Smooth muscle cell (in vitro differentiated cells): ENCODE results near the gene MGAT5B. TPM values are rescaled to one million over a fixed set of nuclear protein-coding genes. Genes with fewer than 3 reads are reported as not detected.

Experiments used
- DNase-seq: peaks from one replicate; lab custom pipeline; 2025; ENCODE audit not compliant: unreplicated experiment; lab: John Stamatoyannopoulos, UW
- H2AFZ ChIP-seq: fragments of 200-600 bp; sonication (generic); 2 replicates; pipeline ENCODE4 v1.6.0; 2016; ENCODE audit warnings: antibody characterized with exemption, low read depth, mild to moderate bottlenecking
- H3F3A ChIP-seq: fragments of 200-600 bp; sonication (generic); 2 replicates; pipeline ENCODE4 v1.6.0; 2017; ENCODE audit warnings: antibody characterized with exemption, low read depth
- H3K27ac ChIP-seq: fragments of 200-600 bp; sonication (generic); 2 replicates; pipeline ENCODE4 v1.5.1; 2016; ENCODE audit warnings: low read depth, mild to moderate bottlenecking
- H3K27me3 ChIP-seq: fragments of 200-600 bp; sonication (generic); 2 replicates; pipeline ENCODE4 v1.6.1; 2016; ENCODE audit warnings: low read depth, mild to moderate bottlenecking
- H3K36me3 ChIP-seq: fragments of 200-600 bp; sonication (generic); 2 replicates; pipeline ENCODE4 v1.5.1; 2016; ENCODE audit warnings: low read depth
- H3K4me1 ChIP-seq: fragments of 200-600 bp; sonication (generic); 2 replicates; pipeline ENCODE4 v1.5.1; 2016; ENCODE audit warnings: low read depth
- H3K4me2 ChIP-seq: fragments of 200-600 bp; sonication (generic); 2 replicates; pipeline ENCODE4 v1.6.0; 2016; ENCODE audit warnings: mild to moderate bottlenecking
- H3K4me3 ChIP-seq: fragments of 200-600 bp; sonication (generic); 2 replicates; pipeline ENCODE4 v1.5.1; 2016; ENCODE audit warnings: mild to moderate bottlenecking
- H3K79me2 ChIP-seq: fragments of 200-600 bp; sonication (generic); 2 replicates; pipeline ENCODE4 v1.6.0; 2016; ENCODE audit warnings: low read depth, mild to moderate bottlenecking
- H3K9ac ChIP-seq: fragments of 200-600 bp; sonication (generic); 2 replicates; pipeline ENCODE4 v1.6.0; 2016; ENCODE audit warnings: low read depth
- H3K9me3 ChIP-seq: fragments of 200-600 bp; sonication (generic); replicated peaks from 2 replicates; pipeline ENCODE4 v1.5.1; 2016; ENCODE audit warnings: low read depth
- H4K20me1 ChIP-seq: fragments of 200-600 bp; sonication (generic); 2 replicates; pipeline ENCODE4 v1.6.0; 2016; ENCODE audit warnings: low read depth
- CTCF ChIP-seq: fragments of 200-600 bp; sonication (generic); IDR thresholded peaks from 2 replicates; pipeline ENCODE4 v1.5.1; 2017; ENCODE audit warnings: borderline replicate concordance, mild to moderate bottlenecking, antibody characterized with exemption; ENCODE audit not compliant: insufficient read depth, poor library complexity, severe bottlenecking
- WGBS: methylation state at CpG from one replicate; pipeline ENCODE4 v1.1.7; 2016; ENCODE audit warnings: low lambda C conversion rate; 5-methylcytosine and 5-hydroxymethylcytosine counted together
- polyA plus RNA-seq: library from polyadenylated mRNA; unstranded; fragments of >200 nt; fragmentation: Nextera tagmentation; extraction: Ambion mirVana; gene quantifications from 2 replicates; pipeline ENCODE4 v1.2.1, GENCODE V29; 2016
- total RNA-seq: library from RNA; depleted of rRNA; stranded (reverse); fragments of >200 nt; gene quantifications from 2 replicates; pipeline ENCODE4 v1.2.3, GENCODE V29; 2014

MGAT5B gene
- total and polyA plus RNA-seq, 2 experiments from 2014 or later, result 0.78 to 7.6 TPM

- Histone ChIP-seq H3F3A (peaks cover 3% of the 10 kb centered on the region), H2AFZ (no peak overlapping the region), H3K9me3 (no peaks in the 10 kb centered on the region), H4K20me1 (no peaks in the 10 kb centered on the region), H3K4me2 (peak overlapping the region; percentile 4), H3K9ac (no peak overlapping the region), H3K79me2 (no peaks in the 10 kb centered on the region), H3K4me1 (peaks cover 29% of the 10 kb centered on the region), H3K27ac (no peak overlapping the region), H3K36me3 (no peaks in the 10 kb centered on the region), H3K4me3 (no peak overlapping the region), H3K27me3 (peaks cover 4% of the 10 kb centered on the region)
- 68% methylated on average over 16 of the region's 16 CpGs for WGBS
- no peak for TF ChIP-seq CTCF
- no peak for DNase-seq
Measured at GRCh38 chr17:76997981-76998531, 129.9 kb downstream of the MGAT5B start.

GRCh38 chr17:76998839-76999238 lies 130.6 kb downstream of the MGAT5B start:
- no peak for TF ChIP-seq CTCF
- DNase-seq, result no peak
- no peak overlapping the region for H3K4me3 ChIP-seq
- H3K9ac ChIP-seq, result no peak overlapping the region
- peaks cover 4% of the 10 kb centered on the region for H3K27me3 ChIP-seq
- H3K79me2 ChIP-seq, result no peaks in the 10 kb centered on the region
- peaks cover 3% of the 10 kb centered on the region for H3F3A ChIP-seq
- no peak overlapping the region for H2AFZ ChIP-seq
- H3K27ac ChIP-seq, result no peak overlapping the region
- no peaks in the 10 kb centered on the region for H3K9me3 ChIP-seq
- H4K20me1 ChIP-seq, result no peaks in the 10 kb centered on the region
- no peak overlapping the region for H3K4me2 ChIP-seq
- peaks cover 26% of the 10 kb centered on the region for H3K4me1 ChIP-seq
- 90% methylated on average over 8 of the region's 8 CpGs for WGBS
- no peaks in the 10 kb centered on the region for H3K36me3 ChIP-seq

Other genes with a start within 250 kb of the MGAT5B start
- gene ST6GALNAC1, start 224.6 kb upstream of the MGAT5B start, total RNA-seq, result not detected in 2 replicates
- gene ST6GALNAC1, start 224.6 kb upstream of the MGAT5B start, polyA plus RNA-seq, result not detected in 2 replicates
- gene MXRA7, start 157.4 kb upstream of the MGAT5B start, total RNA-seq, result 131 and 134 TPM in 2 replicates
- 157 and 158 TPM in 2 replicates for gene MXRA7, start 157.4 kb upstream of the MGAT5B start, polyA plus RNA-seq
- gene JMJD6, start 141.8 kb upstream of the MGAT5B start, total RNA-seq, result 32.0 and 32.7 TPM in 2 replicates
- 52.3 and 54.7 TPM in 2 replicates for gene JMJD6, start 141.8 kb upstream of the MGAT5B start, polyA plus RNA-seq
- gene METTL23, start 141.6 kb upstream of the MGAT5B start, total RNA-seq, result 28.2 and 32.5 TPM in 2 replicates
- 46.2 and 47.1 TPM in 2 replicates for gene METTL23, start 141.6 kb upstream of the MGAT5B start, polyA plus RNA-seq
- gene SRSF2, start 131.1 kb upstream of the MGAT5B start, total RNA-seq, result 166 and 182 TPM in 2 replicates
- gene SRSF2, start 131.1 kb upstream of the MGAT5B start, polyA plus RNA-seq, result 109 and 110 TPM in 2 replicates
- gene MFSD11, start 130.3 kb upstream of the MGAT5B start, total RNA-seq, result 56.6 and 58.6 TPM in 2 replicates
- gene MFSD11, start 130.3 kb upstream of the MGAT5B start, polyA plus RNA-seq, result 28.1 and 31.9 TPM in 2 replicates